Duodenal mucosa (tissue), 2 donors: ENCODE data around the gene PAM.
"Not testable (repeated sequence)": the region's sequence is repeated elsewhere in the genome, so short reads cannot be mapped to it uniquely, and the experiment has no call there.

ENCODE experiments used
- H3K27ac ChIP-seq: one replicate; pipeline ENCODE4 v1.7.0; 2013; ENCODE audit warnings: low read depth, low read length
- H3K27me3 ChIP-seq, 2 donors: one replicate each; pipeline ENCODE4 v1.7.0; 2013; ENCODE audit warnings: low read length in 2 of 2, control low read depth in 1 of 2; ENCODE audit not compliant: insufficient read depth in 2 of 2, control insufficient read depth in 1 of 2
- H3K36me3 ChIP-seq, 2 donors: one replicate each; pipeline ENCODE4 v1.7.0; 2013; ENCODE audit warnings: low read length in 2 of 2, control low read depth in 1 of 2; ENCODE audit not compliant: insufficient read depth in 2 of 2, control insufficient read depth in 1 of 2
- H3K4me1 ChIP-seq, 2 donors: one replicate each; pipeline ENCODE4 v1.7.0; 2013; ENCODE audit warnings: low read length in 2 of 2, control low read depth in 1 of 2; ENCODE audit not compliant: insufficient read depth in 2 of 2, control insufficient read depth in 1 of 2
- H3K4me3 ChIP-seq, 2 donors: one replicate each; pipeline ENCODE4 v1.7.0; 2013; ENCODE audit warnings: low read length in 2 of 2, low read depth in 1 of 2
- H3K9ac ChIP-seq, 2 donors: one replicate each; pipeline ENCODE4 v1.7.0; 2013; ENCODE audit warnings: low read length in 2 of 2, low read depth in 1 of 2
- H3K9me3 ChIP-seq, 2 donors: one replicate each; pipeline ENCODE4 v1.7.0; 2013; ENCODE audit warnings: low read length in 2 of 2, control low read depth in 1 of 2; ENCODE audit not compliant: control insufficient read depth in 1 of 2

Gene PAM

DNA sequence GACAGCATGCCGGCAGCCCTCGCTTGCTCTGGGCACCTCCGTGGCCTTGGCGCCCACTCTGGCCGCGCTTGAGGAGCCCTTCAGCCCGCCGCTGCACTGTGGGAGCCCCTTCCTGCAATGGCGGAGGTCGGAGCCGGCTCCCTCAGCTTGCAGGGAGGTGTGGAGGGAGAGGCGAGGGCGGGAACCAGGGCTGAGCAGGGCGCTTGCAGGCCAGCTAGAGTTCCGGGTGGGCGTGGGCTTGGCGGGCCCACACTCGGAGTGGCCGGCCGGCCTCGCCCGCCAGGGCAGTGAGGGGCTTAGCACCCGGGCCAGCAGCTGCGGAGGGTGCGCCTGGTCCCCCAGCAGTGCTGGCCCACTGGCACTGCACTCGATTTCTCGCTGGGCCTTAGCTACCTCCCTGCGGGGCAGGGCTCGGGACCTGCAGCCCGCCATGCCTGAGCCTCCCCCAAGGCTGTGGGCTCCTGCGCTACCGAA is 3.2 kb upstream of the PAM start:
- not testable (repeated sequence) for H3K4me3 ChIP-seq

DNA sequence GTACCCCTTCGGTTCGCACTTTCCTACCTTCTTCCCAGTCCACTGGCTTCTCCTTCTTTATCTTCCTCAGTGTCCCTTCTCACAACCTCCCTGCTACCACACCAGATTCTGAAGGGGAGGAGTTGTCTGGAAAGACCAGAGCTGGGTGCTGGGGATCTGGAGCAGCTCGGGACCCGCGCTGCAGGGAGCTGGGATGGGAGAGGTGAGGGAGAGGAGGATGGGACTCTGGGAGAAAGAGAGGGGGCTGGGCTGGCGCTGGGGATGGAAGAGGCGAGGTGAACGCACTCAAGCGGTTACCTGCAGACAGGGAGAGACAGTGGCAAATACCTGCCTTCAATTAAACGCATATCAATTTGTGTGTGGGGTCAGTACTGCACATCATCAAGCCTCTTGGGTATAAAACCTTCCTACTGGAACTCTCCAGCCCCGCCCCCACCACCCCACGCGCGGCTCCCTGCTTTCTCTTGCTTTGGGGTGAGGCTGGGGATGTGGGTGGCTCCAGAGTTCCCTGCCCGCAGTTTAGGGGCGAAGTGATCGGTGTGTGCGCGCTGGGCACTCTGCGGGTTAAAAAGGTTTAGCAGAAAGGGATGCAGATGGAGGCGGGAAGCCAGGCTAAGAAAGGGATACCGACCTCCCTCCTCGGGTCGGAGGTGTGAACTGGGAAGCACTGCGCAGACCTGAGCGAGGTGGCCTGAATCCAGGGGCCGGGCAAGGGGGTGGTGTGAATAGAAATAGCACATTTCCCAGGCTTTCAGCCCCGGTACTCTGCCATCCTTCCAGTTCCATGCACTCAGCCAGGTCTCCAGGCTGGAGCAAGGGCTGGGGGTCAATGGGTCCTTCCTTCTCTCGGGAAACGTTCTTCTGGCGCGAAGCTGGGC is 977 bp upstream of the PAM start:
- H3K4me3 ChIP-seq = peak overlapping the region; percentile 86 to 98
- peak overlapping the region; percentile 79 to 90 for H3K9ac ChIP-seq
- peaks cover 8 to 22% of the 10 kb centered on the region in 2 donors for H3K4me1 ChIP-seq
- no peak overlapping the region for H3K27ac ChIP-seq
- H3K27me3 ChIP-seq = peaks cover 2 to 8% of the 10 kb centered on the region in 2 donors
- H3K9me3 ChIP-seq = no peaks in the 10 kb centered on the region
- H3K36me3 ChIP-seq = no peaks in the 10 kb centered on the region

More for the DNA sequence above, 3.2 kb upstream of the PAM start:
- H3K36me3 ChIP-seq, H3K27ac ChIP-seq, H3K27me3 ChIP-seq, H3K9ac ChIP-seq, H3K9me3 ChIP-seq: not testable (repeated sequence)
- peaks cover 8 to 22% of the 10 kb centered on the region in 2 donors for H3K4me1 ChIP-seq

DNA sequence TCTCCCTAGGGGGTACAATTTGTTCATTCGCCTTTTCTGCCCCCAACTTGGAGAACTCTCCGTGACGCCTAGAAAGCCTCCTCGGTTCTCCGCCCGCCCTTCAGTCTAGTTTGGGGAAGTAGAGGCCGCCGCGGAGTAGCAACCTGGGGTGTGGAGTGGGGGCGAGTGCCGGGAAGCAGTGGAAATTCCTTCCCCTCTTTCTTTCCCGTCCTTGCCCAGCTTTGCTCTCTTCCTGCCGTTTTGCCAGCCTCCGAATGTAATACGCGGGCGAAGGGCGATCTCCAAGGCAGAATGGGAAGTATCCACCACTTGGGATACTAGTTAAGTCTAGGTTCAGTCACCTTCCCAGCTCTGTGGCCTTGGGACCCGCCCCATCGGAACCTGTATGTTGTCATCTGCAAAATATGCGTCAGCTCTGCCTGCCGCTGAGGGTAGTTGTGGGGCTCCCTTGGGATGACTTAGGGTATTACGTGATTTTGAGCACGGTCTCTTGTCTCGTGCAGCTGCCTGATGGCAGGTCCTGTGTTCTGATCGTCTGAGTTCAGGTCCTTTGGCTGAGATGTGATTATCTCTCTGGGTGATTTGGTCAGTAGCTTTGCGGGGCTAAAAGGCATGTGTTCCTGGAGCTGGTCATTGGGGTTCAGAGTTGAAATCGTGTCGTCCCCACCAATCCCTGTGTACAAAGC is 724 bp downstream of the PAM start:
- Histone ChIP-seq H3K27me3 (peaks cover 2 to 8% of the 10 kb centered on the region in 2 donors), H3K4me1 (peaks cover 11 to 22% of the 10 kb centered on the region in 2 donors), H3K4me3 (peak overlapping the region; percentile 86 to 98), H3K9ac (peak overlapping the region; percentile 86 to 90), H3K9me3 (no peaks in the 10 kb centered on the region), H3K36me3 (no peaks in the 10 kb centered on the region), H3K27ac (no peak overlapping the region)

DNA sequence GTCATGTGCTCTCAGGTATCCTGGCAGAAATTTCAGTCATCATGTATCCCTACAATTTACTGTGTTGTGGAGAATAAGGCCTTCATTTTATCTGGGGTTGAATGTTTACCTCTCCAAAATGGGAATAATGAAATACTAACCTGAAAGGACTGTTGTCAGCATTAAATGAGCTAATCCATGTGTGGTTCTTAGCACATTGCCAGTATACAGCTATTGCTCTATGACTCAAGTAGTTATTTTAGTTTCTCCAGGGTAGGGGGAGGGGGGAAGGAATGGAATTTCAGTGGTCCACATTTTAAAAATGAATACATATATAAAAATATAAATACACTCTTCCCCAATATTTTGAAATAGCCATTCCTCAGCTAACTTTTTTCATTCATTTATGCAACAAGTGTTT is 3.5 kb downstream of the PAM start:
- Histone ChIP-seq H3K4me3 (no peak overlapping the region), H3K27ac (no peak overlapping the region), H3K4me1 (peaks cover 31 to 34% of the 10 kb centered on the region in 2 donors), H3K27me3 (peaks cover 2 to 5% of the 10 kb centered on the region in 2 donors), H3K9me3 (no peaks in the 10 kb centered on the region), H3K9ac (no peak overlapping the region), H3K36me3 (no peaks in the 10 kb centered on the region)

DNA sequence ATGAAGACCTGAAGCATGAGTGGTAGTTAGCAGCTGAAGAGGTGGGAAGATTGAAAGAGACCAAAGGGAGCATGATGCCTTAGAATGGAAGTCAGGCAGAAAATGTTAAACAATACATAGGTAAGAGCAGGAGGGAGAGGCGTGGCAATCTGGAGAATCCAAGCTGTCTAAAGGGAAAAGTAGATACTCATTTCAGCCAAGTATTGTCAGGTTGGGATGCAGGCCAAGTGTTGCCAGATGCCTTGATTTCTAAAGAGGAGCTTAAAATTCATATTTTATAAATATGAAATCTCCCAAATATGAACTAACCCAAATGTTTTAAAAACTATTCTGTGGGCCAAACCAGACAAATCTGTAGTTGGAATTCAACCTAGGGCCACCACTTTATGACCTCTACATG is 4.2 kb downstream of the PAM start:
- H3K4me1 ChIP-seq = peaks cover 26 to 29% of the 10 kb centered on the region in 2 donors

DNA sequence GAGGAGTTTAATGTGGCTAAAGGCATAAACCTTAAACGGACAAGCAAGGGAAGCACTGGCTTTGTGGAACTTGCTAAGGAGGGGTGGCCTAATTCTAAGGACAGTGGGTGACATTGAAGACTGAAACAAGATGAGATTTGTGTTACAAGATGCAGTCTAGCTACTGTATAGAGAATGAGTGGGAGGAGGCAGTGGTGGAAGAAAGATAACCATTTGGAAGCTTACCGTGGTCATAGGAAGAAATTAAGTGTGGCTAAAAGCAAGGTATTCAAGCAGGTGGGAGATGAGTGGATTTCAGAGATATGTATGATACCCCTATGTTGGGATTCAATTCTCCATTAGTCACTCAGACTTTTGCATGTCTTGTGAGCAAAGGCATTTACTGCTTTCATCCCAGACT is 4.6 kb downstream of the PAM start:
- peaks cover 23 to 25% of the 10 kb centered on the region in 2 donors for H3K4me1 ChIP-seq
- no peak overlapping the region for H3K27ac ChIP-seq
- H3K4me3 ChIP-seq = no peak overlapping the region
- no peaks in the 10 kb centered on the region for H3K27me3 ChIP-seq
- H3K9me3 ChIP-seq = no peaks in the 10 kb centered on the region
- no peak overlapping the region for H3K9ac ChIP-seq
- H3K36me3 ChIP-seq = no peaks in the 10 kb centered on the region

More for the DNA sequence above, 4.2 kb downstream of the PAM start:
- no peak overlapping the region for H3K9ac ChIP-seq
- no peak overlapping the region for H3K4me3 ChIP-seq
- no peaks in the 10 kb centered on the region for H3K9me3 ChIP-seq
- H3K36me3 ChIP-seq = no peaks in the 10 kb centered on the region
- no peaks in the 10 kb centered on the region for H3K27me3 ChIP-seq
- no peak overlapping the region for H3K27ac ChIP-seq

DNA sequence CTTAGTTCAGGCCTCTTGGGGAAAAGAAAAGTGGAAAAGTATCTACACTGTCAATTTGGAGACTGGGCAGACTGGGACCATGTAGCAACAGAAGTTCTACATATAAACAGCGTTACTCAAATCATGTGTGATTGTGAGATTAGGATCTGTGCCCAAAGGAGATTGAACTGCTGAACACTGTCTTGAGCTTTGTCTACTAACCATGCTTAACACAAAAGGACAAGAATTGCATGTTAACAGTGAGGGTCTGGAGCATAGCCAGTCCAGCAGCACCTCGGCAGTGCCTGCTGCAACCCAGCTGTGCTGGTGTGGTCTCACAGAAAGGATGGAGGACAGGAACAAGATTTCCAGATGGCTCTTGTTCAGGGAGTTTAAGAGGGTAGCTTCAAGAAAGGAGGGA is 5.7 kb downstream of the PAM start:
- Histone ChIP-seq H3K9me3 (no peaks in the 10 kb centered on the region), H3K27me3 (no peaks in the 10 kb centered on the region), H3K27ac (no peak overlapping the region), H3K36me3 (no peaks in the 10 kb centered on the region), H3K9ac (no peak overlapping the region), H3K4me1 (peaks cover 20 to 23% of the 10 kb centered on the region in 2 donors), H3K4me3 (no peak overlapping the region)

DNA sequence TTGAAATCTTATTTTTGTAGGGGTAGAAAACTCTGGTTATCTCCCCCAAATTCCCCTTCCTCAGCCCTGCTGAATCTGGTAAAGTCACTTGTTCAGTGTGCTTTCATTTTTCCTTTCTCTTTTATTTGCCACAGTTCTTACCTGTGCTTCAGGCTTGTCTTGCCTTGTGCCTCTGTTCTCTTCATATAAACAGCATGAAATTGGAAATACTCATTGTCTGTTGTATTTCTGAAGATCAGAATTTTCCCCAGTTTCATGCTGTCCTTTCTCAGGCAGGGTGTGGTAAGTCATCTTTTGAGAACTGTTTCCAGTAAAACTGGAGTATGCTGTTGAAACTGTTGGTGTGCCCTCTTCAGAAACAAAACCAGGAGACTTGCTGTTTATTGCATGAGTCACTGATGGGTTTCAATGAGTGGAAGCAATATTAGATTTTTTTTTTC is 7.0 kb downstream of the PAM start:
- no peaks in the 10 kb centered on the region for H3K27me3 ChIP-seq
- H3K36me3 ChIP-seq = no peaks in the 10 kb centered on the region
- H3K4me1 ChIP-seq = peaks cover 12 to 23% of the 10 kb centered on the region in 2 donors
- no peaks in the 10 kb centered on the region for H3K9me3 ChIP-seq
- H3K9ac ChIP-seq = no peak overlapping the region
- no peak overlapping the region for H3K27ac ChIP-seq
- H3K4me3 ChIP-seq = peak overlapping the region in 1 of 2 donors; percentile 33

DNA sequence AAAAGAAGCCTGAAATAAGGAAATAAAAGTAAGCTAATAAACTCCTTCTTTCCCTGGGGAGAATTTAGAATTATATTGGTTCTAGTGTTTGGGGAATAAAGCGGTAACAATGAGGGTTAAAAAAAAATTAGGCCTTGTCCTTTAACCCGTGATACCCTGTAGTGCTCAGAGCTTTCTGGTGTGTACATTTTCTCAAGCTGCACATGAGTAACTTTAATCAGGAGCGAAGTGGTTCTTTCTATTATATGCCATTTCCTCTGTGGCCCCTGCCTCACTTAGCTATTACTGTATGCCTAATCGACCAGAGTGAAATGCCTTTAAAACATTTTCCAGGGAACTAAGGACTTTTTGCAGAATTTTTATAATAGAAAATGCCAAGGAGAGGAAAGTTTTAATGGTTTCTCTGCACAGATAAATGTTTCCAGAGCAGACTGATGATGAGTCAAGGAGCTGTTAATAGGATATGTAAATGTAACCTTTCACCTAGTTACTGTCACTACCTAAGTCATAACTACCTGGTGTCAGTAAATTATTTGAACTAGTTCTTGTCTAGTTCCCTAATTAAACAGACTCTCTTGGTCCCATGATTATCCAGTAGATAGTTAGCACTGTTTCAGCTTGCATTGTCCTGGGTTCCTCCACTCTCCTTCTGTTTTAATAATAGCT is 7.6 kb downstream of the PAM start:
- Histone ChIP-seq H3K9ac (no peak overlapping the region), H3K4me1 (peaks cover 12 to 23% of the 10 kb centered on the region in 2 donors), H3K27ac (no peak overlapping the region), H3K9me3 (no peaks in the 10 kb centered on the region), H3K27me3 (no peaks in the 10 kb centered on the region), H3K36me3 (no peaks in the 10 kb centered on the region), H3K4me3 (peak overlapping the region in 1 of 2 donors; percentile 33)

DNA sequence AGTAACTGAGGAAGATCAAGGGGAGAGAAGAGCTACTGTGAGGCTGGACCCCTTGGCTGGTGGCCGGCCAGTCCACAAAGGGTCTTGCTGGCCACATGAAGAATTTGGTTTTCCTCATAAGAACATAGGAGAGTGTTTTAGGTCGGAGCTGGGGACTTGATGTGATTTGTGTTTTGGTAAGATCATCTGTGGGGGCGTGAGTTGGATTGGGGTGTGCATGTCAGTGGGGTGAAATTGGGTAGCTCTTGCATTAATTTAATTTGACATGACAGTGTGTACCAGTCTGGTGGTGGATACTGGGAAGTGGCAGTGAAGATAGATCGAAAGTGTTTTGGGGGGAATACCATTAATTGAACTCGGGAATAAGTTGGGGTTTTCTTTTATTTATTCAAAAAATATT is 8.6 kb downstream of the PAM start:
- H3K4me1 ChIP-seq = peaks cover 12 to 23% of the 10 kb centered on the region in 2 donors
- H3K4me3 ChIP-seq = no peak overlapping the region
- no peak overlapping the region for H3K27ac ChIP-seq

More for the DNA sequence above, 8.6 kb downstream of the PAM start:
- no peak overlapping the region for H3K9ac ChIP-seq
- H3K36me3 ChIP-seq = no peaks in the 10 kb centered on the region
- H3K9me3 ChIP-seq = no peaks in the 10 kb centered on the region
- H3K27me3 ChIP-seq = no peaks in the 10 kb centered on the region
